NT2/D1 (cell line): ENCODE data around the gene SNRPA1.

Experiments used
- YY1 ChIP-seq: IDR thresholded peaks from 2 replicates; pipeline ENCODE4 v1.6.1; 2011; ENCODE audit not compliant: insufficient read length, insufficient read depth
- ZNF274 ChIP-seq: IDR thresholded peaks from 2 replicates; pipeline ENCODE4 v1.6.1; 2011; ENCODE audit warnings: mild to moderate bottlenecking, low read depth, low read length

GRCh38 chr15:101323793-101324523, 28.9 kb upstream of the SNRPA1 start:
- TF ChIP-seq ZNF274: no peak
- no peak for TF ChIP-seq YY1
